Loucy (cell line): ENCODE data around the gene CEP57.

ENCODE experiments used
- CTCF ChIP-seq: fragments of 200-600 bp; sonication (generic); conservative IDR thresholded peaks from 2 replicates; pipeline ENCODE4 v1.5.1; 2014; ENCODE audit warnings: mild to moderate bottlenecking, antibody characterized with exemption, low read length
- EZH2phosphoT487 ChIP-seq: fragments of 200-600 bp; IDR thresholded peaks from 2 replicates; pipeline ENCODE4 v1.6.1; 2018; ENCODE audit warnings: antibody characterized with exemption, mild to moderate bottlenecking, moderate library complexity, borderline replicate concordance

GRCh38 chr11:95792700-95793099, 2.4 kb downstream of the CEP57 start:
- TF ChIP-seq CTCF (no peak), EZH2phosphoT487 (no peak)
